ENCODE data around the gene ATXN7. TPM values are rescaled to one million over a fixed set of nuclear protein-coding genes. Genes with fewer than 3 reads are reported as not detected.
A peak's percentile ranks its signal among the peaks of the same experiment; 100 is the strongest.

ATXN7 gene
- total RNA-seq, 1 experiment from 2014 or later: 7.4 TPM

DNA sequence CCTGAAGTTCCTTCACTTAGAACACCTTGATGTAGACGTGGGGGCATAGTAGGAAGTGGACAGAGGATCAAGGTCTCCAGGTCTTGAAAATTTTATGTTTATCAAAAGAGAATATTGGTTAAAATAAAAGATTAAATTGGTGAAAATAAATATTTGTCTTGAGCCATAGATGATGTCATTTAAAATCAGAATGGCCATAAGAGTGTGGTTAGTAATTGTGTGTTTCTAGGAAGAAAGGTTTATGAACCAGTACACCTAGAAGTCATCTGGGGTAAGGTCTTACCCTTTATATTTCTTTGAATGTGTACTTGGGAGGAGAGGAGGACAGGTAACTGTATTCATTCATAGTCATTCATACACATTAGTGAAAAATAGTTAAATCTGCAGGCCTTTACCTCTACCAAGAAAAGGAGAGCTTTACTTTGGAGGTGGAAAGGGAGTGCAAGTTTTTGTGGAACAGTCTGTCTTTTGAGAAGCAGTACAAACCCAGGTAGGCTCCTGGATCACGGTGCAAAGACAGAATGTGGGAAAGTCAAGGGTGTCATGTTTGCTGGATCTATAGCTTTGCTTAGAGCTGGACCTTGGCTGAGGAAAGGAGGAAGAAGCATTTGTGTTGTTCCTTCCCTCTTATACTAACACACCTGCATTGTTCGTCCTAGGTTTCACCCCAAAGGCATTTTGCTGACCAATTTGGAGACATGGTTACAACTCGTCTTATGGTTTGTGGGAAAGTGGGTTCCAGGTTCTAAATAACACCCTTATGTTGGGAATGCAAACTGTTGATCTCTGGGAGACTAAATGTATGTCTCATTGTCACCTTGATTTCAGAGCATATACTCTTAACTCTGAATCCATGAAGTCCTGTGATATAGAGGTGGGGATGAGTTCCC is 42.3 kb downstream of the ATXN7 start:
- DNase-seq (ENCODE audit: low spot score): no peak

DNA sequence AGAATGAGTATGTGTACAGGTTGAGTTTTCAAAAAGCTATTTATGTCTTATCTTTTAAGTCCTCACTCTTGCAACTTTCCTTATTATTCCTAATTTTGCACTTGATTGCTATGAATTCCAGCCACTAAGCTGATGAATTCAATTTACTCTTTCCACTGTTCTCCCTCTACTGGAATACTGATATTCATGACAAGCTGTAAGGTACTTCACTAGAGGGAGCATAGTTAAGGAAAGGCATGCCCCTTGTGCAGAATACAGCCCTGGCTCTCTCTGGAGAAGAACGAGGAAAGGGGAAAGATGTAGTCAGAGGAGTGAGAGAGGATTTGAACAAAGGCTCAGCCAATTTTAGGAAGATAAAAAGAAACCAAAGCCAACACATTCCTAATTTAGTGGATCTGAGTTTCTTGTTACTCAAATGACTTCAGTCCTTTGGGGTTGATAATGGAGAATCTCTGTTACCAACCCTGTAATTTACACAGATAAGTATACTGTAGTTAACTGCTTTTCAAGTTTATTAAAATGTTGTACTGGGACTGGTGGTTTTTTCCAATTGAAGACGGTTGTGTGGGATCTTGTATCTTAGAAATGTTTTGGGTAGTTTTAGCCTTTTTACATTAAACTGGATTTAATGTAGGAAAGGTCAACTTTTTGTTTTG is 44.5 kb downstream of the ATXN7 start:
- no peak for DNase-seq (ENCODE audit: low spot score)

DNA sequence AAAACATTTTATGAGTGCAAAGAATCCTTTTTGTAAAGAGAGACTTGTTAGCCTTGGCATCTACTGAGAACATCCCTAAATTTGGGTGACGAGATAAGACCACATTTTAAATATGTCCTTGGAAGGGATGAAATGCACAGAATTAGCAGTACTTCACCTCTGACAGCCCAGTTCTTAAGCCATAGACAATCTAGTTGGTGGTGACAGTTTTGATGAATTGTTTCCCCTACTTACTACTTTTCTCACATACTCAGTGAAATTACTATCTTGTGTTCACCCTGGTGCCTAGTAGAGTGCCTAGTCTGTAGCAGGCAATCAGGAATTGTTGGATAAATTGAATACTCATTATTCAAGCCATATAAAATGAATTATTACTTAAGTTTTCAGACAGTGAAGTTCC is 45.1 kb downstream of the ATXN7 start:
- no peak for DNase-seq (ENCODE audit: low spot score)

DNA sequence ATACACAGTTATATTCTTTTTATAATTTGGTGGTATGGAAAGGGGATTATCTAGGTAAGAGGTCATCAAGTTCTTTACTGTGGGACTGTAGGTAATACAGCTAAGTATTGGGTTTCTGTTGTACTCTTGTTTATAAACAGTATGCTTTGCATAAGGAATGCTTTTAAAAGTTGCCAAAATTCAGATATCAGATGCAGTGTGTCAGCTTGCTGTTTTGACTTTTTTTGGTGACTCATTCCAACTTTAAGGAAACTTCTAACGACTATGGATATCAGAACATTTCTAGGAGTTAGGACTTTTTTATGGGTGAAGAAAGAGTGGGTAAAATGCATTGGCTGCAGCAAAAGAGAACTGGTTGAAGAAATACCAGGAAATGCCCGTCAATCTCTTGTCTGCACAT is 45.8 kb downstream of the ATXN7 start:
- no peak for DNase-seq (ENCODE audit: low spot score)

DNA sequence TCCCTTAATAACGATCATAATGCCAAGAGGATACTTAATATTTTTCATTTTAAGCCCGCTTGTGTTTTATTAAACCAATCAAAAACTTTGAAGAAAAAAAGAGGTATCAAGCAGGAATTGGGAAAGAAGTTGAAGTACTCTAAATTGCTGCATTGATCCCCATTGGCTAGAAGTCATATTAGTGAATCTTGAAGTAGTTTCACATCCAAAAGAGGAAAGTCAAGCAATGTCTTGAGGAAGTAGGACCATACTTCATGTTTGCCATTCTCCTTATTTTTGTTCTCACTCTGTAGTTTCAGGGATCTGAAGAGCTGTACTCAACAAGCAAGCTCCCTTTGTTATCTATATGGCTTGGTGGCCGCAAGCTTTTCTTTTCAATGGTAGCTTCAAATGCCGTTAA is 46.3 kb downstream of the ATXN7 start:
- DNase-seq (ENCODE audit: low spot score): no peak

DNA sequence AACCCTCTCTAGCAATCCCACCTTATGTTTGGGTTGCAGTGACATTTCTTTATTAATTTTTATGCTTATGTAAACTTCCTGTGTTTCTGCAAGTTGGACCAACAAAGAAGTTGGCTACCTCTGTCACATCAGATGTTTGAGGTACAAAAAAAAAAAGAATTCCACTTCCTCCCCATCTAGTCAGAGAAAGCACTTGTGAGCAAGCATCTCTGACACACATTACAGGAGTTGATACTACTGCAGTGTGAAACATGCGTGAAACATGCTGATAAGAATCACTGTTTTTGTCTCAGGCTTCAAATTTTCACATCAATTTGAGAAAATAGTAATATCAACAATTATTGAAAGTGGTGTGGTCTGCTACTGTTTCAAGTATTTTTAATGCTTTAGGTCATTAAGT is 47.2 kb downstream of the ATXN7 start:
- no peak for DNase-seq (ENCODE audit: low spot score)

DNA sequence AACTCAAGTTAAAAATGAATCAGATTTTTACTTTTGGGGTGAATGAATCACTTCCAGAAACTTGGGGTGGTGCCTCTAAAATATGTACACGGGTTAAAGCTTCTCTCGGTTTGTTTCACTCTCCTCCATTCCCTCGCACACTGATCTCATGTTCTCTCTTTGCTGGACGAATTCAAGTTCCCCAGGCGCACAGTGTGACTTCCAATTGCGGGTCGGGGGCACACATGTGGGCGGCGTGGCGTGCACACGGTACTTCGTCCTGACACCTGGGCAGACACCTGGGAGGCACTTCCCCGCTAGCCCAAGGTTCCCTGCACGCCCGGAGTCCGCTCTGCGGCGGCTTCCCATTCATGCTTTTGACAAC is 47.8 kb downstream of the ATXN7 start:
- peak; percentile 11 for DNase-seq (ENCODE audit: low spot score)

DNA sequence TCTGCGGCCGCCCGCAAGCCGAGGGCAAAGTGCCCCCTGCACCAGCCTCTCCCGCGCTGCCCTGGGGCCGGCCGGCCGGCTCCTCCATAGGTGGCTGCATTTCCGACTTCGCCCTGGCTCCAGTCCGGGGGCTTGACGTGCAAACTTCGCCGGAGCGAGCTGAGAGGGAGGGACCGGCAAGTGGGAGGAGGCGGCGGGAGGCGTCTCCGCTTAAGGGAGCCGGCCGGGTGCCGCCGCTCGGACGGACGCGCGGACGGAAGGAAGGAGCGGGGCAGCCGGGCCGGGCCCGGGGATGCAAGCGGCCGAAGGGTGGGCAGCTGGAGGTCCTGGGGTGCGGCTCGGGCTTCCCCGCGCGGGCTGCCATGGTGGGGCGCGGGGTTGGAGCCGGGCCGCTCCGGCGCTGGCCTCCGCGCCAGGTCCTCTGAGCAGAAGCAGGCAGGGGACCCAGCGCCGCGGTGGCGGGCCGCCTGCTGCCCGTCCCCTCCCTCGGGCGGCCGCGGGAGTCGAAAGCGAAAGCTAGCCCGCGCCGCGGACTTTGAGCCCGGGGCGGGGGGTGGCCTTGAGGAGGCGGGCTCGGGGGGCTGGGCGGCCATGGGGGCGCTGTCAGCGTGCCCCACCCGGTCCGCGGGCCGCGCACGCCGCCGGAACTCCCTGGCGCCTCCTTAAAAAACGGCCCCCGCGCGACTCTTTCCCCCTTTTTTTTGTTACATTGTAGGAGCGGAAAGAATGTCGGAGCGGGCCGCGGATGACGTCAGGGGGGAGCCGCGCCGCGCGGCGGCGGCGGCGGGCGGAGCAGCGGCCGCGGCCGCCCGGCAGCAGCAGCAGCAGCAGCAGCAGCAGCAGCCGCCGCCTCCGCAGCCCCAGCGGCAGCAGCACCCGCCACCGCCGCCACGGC is 48.5 kb downstream of the ATXN7 start, which contains the start of gene SCAANT1:
Gene SCAANT1, minus strand, starts transcription at position 511 of the 895 bp plus-strand sequence.
- peak; percentile 58 for DNase-seq (ENCODE audit: low spot score)

DNA sequence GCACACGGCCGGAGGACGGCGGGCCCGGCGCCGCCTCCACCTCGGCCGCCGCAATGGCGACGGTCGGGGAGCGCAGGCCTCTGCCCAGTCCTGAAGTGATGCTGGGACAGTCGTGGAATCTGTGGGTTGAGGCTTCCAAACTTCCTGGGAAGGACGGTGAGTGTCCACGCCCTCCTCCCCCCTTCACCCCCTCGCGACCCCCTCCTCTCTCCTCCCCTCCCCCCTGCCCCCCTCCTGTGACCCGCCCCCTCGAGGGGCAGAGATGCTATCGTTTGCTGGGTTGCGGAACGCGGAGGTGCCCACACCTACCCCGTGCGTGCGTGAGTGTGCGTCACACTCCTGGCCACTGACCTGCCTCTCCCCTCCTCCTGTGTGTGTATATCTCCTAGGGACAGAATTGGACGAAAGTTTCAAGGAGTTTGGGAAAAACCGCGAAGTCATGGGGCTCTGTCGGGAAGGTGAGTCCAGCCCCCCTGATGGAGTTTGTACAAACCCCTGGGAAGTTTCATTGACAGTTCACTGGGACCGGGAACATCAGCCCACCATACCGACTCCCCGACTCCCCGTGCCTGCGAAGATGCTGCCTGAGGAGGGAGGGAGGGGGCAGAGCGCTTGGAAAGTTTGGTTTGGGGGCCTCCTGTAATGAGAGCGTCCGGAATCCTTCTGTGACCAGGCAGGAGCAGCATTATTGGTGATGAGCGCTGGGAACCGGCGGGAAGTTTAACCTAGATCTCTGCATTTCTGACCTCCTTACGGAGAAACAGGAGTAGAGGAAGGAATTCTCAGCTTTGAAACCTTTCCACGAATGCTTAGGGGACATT is 49.3 kb downstream of the ATXN7 start:
- DNase-seq (ENCODE audit: low spot score): peak; percentile 18

DNA sequence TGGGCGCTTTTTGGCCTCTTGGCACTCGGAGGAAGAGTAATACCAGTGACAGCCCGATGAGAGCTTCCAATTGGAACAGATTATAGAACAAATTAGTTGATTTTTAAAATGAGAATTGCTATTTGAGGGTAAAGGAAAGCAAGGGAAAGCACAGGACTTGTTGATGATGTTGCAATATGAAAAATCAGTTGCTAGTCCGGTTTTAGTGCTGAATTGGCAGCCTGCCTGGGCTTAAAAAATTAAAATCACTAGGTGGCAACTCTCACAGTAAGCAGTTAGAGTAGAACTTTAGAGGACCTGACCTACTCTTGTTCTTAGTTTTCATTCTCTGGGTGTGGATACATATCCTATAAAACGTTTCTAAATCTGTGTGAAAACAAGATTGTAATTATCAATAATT is 50.6 kb downstream of the ATXN7 start:
- peak; percentile 11 for DNase-seq (ENCODE audit: low spot score)

DNA sequence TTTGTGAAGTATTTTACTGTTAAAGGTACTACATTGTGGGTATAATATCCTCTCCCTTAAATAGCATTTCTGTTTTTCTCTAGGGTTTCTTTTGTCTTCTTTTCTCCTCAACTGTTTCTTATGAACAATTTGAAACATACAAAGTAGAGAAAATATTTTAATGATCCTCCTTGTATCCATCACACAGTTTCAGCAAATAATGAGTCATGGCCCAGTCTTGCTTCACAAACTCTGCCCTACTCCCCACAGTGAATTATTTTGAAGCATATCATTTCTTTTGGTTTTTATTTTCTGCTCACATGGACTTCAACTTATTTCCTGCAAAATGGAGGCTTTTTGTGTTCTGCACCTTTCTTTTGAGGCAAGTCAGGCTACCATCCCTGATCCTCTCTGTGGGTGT is 54.7 kb downstream of the ATXN7 start:
- no peak for DNase-seq (ENCODE audit: low spot score)

DNA sequence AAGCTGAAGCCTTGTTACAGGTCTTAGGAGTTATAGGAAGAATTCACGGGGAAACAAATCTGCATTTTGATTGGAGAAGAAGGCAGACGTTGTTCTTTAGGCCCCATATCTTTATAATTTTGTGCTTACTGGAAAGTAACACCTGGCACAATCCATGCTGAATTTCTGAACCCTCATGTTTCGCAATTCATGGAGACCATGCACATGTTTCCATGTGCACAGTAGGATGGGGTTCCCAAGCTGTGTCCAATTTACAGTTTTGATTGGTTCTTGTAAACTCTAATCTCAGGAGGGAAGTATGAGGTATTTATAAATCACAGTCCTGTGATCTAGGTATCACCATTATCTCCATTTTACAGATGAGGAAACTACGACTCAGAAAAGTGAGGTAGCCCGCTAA is 56.3 kb downstream of the ATXN7 start:
- no peak for DNase-seq (ENCODE audit: low spot score)

DNA sequence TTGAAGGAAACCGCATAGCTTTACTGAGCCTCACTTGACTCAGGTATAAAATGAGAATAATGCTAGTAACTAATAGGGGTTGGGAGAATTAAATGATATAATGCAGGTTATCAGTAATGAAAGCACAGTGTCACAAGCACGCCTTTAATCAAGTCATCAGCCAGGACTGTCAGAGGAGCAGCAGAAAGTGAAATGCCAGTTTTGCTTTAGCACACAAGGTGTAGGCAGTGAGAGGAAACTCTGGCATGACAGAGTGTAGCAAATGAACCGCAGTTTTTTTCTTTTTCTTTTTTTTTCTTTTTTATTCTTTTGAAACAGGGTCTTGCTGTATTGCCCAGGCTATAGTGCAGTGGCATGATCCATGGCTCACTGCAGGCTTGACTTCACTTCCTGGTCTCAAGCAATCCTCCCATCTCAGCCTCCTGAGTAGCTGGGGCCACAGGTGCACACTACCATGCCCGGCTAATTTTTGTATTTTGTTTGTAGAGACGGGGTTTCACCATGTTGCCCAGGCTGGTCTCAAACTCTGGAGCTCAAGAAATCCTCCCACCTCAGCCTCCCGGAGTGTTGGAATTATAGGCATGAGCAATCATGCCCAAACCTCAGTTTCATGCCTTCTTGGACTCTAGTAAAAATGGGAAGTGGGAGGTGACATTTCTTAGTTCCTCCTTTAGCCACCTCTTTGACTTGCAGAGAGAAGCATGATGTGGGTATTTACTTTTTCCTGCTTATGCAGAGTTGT is 58.2 kb downstream of the ATXN7 start:
- no peak for DNase-seq (ENCODE audit: low spot score)

DNA sequence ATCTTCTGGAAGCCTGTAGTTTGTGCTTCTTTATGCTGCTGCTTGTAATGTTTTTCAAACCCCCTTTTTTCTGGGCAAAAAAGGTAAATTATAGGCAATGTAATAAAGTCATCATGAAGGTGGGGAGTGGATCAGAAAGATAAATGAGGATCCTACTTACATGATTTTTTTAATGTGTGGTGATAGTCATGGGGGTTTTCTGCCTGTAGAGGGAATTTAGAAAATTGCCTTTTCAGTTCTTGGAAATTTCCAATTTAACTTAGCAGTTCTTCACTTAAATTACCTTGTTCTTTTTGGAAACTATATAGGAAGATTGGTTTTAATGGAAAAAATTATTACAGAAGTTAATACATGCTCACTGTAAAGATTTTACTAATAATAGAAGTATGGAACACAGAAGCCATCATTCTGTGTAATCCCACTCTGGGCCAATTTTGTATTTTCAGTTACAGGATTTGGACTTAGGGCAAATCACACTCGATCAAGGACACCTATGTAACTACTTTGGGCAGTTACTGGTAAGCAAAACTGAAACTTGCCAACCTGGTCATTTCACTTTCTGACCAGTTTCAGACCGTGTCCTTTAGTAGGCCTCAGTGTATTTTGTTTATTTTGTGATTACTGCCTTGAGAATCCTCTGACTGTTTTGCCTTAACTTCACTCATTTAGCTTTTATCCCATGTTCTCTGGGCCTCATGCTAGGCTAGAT is 59.0 kb downstream of the ATXN7 start:
- DNase-seq (ENCODE audit: low spot score): no peak

DNA sequence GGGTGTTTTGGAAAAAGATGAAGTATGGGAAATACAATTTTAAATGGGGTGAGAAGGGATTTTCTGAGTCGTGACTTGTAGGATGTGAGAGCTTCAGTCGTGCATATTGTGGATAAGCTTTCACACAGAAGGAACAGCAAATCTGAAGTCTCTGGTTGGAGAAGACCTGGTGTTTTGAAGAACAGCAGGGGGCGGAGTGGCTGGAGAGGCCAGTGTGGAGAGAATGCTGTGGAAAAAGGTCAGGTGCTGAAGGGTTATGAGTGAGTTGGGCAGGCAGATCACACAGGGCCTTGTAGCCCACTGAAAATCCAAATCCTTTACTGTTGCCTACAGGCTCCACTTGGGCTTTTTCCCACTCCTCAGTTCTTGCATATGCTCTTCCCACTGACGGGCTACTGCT is 62.6 kb downstream of the ATXN7 start:
- DNase-seq (ENCODE audit: low spot score): no peak

DNA sequence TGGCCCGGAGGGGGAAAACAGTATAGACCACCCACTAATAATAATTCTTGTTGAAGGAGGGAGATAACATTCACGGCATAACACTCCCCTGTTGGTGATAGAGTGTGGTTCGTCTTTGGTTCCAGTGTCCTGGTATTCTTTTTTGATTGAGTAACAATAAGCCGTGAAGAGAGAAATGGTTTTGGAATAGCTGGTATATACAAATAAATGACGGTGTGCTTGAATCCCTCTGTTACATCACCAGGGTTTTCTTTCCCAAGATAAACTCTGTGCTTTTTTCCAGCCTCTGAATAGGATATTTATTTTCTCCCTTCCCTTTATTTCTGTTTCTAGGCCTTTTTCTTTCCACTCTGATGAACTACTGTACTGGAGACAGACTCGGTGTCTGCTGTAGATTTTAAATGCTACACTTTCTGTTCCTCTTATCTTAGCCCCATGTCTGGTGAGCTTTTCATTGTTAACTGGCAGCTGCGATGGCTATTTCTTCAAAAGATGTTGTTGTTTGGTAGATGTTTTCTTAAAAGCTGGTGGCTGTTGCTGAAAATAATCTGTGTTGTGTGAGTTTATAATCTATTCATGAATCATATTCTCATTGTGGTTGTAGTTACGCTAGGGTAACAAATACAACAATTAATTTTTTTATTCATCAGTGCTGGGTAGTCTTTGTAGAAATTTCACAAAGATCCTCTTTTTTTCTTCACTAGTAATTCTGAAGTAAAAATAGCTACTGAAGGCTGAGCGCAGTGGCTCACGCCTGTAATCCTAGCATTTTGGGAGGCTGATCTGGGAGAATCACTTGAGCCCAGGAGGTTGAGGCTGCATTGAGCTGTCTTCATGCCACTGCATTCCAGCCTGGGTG is 64.0 kb downstream of the ATXN7 start:
- no peak for DNase-seq (ENCODE audit: low spot score)

DNA sequence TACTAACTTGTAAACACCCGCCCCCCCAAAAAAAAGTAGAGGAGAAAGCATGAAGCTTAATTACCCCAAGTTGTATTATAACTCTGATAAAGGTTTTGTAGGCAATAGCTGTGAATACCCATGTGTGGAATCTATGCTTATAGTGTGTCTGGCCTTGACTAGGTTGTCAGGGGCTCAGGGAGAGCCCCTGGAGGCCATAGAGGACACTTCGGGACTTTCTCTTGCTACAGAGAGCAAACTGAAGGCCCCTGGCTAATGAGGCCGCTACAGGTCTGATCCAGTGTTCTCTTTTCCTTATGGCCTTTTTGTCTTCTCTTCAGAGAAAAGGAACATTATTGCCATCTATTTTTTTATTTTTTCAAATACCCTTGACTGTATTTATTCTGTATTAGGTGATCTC is 67.6 kb downstream of the ATXN7 start:
- DNase-seq (ENCODE audit: low spot score): no peak

DNA sequence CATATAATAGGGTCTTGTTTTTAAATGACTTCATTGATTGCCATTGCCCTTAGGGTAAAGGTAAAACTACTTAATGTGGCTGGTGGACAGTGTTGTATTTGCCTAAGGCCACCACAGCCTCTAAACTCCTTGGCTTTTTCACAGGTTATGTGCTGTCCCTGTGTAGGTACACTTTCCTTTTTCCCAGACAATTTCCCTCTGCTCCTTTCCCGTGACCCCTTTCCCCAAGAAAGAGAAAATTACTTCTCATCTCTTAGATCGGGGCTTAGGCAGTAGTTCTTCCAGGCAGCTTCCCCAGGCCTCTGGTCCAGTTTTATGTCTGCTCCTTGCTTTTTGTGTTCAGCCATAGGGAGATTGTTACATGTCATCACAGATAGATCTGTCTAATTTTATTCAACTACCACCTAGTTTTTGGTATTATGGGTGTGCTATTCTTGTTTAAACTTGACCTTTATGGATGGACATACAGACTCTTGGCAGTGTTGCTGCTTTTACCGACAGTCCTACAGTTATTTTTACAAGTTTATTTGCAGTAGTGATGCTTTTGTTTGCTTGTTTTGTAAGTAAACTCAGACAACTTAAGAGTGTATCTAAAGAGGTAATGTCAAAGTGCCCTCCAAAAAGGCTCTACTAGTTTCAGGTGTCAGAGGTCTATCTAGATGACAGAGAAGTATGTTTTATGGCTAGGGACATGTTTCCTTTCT is 69.0 kb downstream of the ATXN7 start:
- no peak for DNase-seq (ENCODE audit: low spot score)
